AG10803 (cell line): ENCODE measurements around the gene CPSF7.

ENCODE experiments used
- DNase-seq: peaks from one replicate; pipeline ENCODE4 v3.0.0; 2010; ENCODE audit warnings: low read depth
- H3K4me3 ChIP-seq: 2 replicates; pipeline ENCODE4 v1.5.1; 2011; ENCODE audit warnings: mild to moderate bottlenecking, low read length, control low read depth
- CTCF ChIP-seq: conservative IDR thresholded peaks from 2 replicates; pipeline ENCODE4 v1.5.1; 2011; ENCODE audit warnings: mild to moderate bottlenecking, low read length, control low read depth, inconsistent platforms

The CPSF7 gene

GRCh38 chr11:61417670-61418069 lies 12.1 kb downstream of the CPSF7 start:
- H3K4me3 ChIP-seq, result no peak overlapping the region
- peak; percentile 61 for DNase-seq
- TF ChIP-seq CTCF, result no peak

- DNase-seq, result no peak
- no peak for TF ChIP-seq CTCF
- no peak overlapping the region for H3K4me3 ChIP-seq
These were observed 12.8 kb downstream of the CPSF7 start for GRCh38 chr11:61416941-61417340.

- no peak for TF ChIP-seq CTCF
- H3K4me3 ChIP-seq, result no peak overlapping the region
- no peak for DNase-seq
These were observed 14.4 kb downstream of the CPSF7 start for GRCh38 chr11:61415381-61415780.

- DNase-seq, result no peak
- no peak for TF ChIP-seq CTCF
- H3K4me3 ChIP-seq, result no peak overlapping the region
These were observed 15.2 kb downstream of the CPSF7 start for GRCh38 chr11:61414547-61414946.

GRCh38 chr11:61413496-61413895 lies 16.3 kb downstream of the CPSF7 start:
- DNase-seq, result peak; percentile 52
- TF ChIP-seq CTCF, result no peak
- H3K4me3 ChIP-seq, result no peak overlapping the region

- TF ChIP-seq CTCF, result no peak
- no peak for DNase-seq
- no peak overlapping the region for H3K4me3 ChIP-seq
These were observed 18.2 kb downstream of the CPSF7 start for GRCh38 chr11:61411589-61411988.

GRCh38 chr11:61406991-61407728 lies 22.6 kb downstream of the CPSF7 start:
- TF ChIP-seq CTCF, result no peak

More at GRCh38 chr11:61406991-61407728, 22.6 kb downstream of the CPSF7 start:
- no peak overlapping the region for H3K4me3 ChIP-seq
- no peak for DNase-seq
